ENCODE measurements around the gene MAMLD1.

Gene MAMLD1

GRCh38 chrX:150465326-150465725, 102.2 kb downstream of the MAMLD1 start:
- DNase-seq: no peak

- DNase-seq: peak; percentile 55
Measured at GRCh38 chrX:150465881-150466775, 103.0 kb downstream of the MAMLD1 start.

- DNase-seq: no peak
Measured at GRCh38 chrX:150472306-150472705, 109.2 kb downstream of the MAMLD1 start.

GRCh38 chrX:150473371-150473770, 110.3 kb downstream of the MAMLD1 start:
- no peak for DNase-seq

GRCh38 chrX:150475461-150475860, 112.3 kb downstream of the MAMLD1 start:
- no peak for DNase-seq

- no peak for DNase-seq
Measured at GRCh38 chrX:150476164-150476699, 113.1 kb downstream of the MAMLD1 start.

- no peak for DNase-seq
Measured at GRCh38 chrX:150477371-150477770, 114.3 kb downstream of the MAMLD1 start.

- no peak for DNase-seq
Measured at GRCh38 chrX:150478496-150479492, 115.7 kb downstream of the MAMLD1 start.

GRCh38 chrX:150482537-150483206, 119.6 kb downstream of the MAMLD1 start:
- no peak for DNase-seq

- no peak for DNase-seq
Measured at GRCh38 chrX:150483356-150483985, 120.4 kb downstream of the MAMLD1 start.

GRCh38 chrX:150486011-150486410, 122.9 kb downstream of the MAMLD1 start:
- DNase-seq: peak; percentile 27

- no peak for DNase-seq
Measured at GRCh38 chrX:150487369-150488094, 124.4 kb downstream of the MAMLD1 start.

GRCh38 chrX:150489359-150490015, 126.4 kb downstream of the MAMLD1 start:
- DNase-seq: no peak

GRCh38 chrX:150495496-150495895, 132.4 kb downstream of the MAMLD1 start:
- DNase-seq: no peak

GRCh38 chrX:150499240-150499639, 136.1 kb downstream of the MAMLD1 start:
- DNase-seq: no peak

GRCh38 chrX:150502091-150502490, 139.0 kb downstream of the MAMLD1 start:
- DNase-seq: no peak

GRCh38 chrX:150502979-150503897, 140.1 kb downstream of the MAMLD1 start:
- no peak for DNase-seq

- no peak for DNase-seq
Measured at GRCh38 chrX:150503898-150504219, 140.7 kb downstream of the MAMLD1 start.

- peak; percentile 9 for DNase-seq
Measured at GRCh38 chrX:150504397-150505182, 141.5 kb downstream of the MAMLD1 start.
